Liver (tissue), 3 donors: ENCODE results near the gene GRID1.

Source experiments
- CTCF ChIP-seq: fragments of 150-350 bp; IDR thresholded peaks from 2 replicates; pipeline ENCODE4 v1.5.1; 2017; ENCODE audit warnings: improper control_type of control experiment, low read depth, low read length; ENCODE audit not compliant: missing input control
- MAX ChIP-seq: IDR thresholded peaks from 2 replicates; pipeline ENCODE4 v1.6.1; 2016; ENCODE audit warnings: antibody characterized with exemption
- TAF1 ChIP-seq: conservative IDR thresholded peaks from 2 replicates; pipeline ENCODE4 v1.6.1; 2016; ENCODE audit warnings: antibody characterized with exemption, mild to moderate bottlenecking
- TF ChIP-seq, protein P1 (sequence below): IDR thresholded peaks from 2 replicates; pipeline ENCODE4 v1.6.1; 2016; ENCODE audit warnings: antibody characterized with exemption
- donor health status: healthy.
- donor health status: healthy.

DNA sequence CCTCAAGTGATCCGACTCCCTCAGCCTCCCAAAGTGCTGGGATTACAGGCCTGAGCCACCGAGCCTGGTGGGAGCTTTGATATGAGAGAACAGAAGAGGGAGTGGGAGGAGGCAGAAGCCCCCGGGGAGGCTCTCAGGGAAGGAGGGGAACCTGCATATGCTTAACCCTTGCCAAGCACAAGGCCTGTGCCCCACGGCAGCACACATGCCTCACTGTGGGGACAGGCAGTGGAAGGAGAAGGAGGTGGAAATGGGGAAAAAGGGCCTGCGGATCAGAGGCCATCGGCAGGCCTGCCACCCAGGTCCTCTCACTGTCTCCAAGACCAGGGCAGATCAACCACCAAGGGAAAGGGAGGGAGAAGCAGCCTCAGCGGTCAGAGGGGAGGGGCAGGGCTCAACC lies 7.2 kb upstream of the GRID1 start:
- TF ChIP-seq CTCF (no peak), MAX (no peak), TAF1 (no peak)
- TF ChIP-seq, protein P1, sequence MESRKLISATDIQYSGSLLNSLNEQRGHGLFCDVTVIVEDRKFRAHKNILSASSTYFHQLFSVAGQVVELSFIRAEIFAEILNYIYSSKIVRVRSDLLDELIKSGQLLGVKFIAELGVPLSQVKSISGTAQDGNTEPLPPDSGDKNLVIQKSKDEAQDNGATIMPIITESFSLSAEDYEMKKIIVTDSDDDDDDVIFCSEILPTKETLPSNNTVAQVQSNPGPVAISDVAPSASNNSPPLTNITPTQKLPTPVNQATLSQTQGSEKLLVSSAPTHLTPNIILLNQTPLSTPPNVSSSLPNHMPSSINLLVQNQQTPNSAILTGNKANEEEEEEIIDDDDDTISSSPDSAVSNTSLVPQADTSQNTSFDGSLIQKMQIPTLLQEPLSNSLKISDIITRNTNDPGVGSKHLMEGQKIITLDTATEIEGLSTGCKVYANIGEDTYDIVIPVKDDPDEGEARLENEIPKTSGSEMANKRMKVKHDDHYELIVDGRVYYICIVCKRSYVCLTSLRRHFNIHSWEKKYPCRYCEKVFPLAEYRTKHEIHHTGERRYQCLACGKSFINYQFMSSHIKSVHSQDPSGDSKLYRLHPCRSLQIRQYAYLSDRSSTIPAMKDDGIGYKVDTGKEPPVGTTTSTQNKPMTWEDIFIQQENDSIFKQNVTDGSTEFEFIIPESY: no peak
